HuH-7 (cell line): ENCODE data around the gene PEX16.
A peak's percentile ranks its signal among the peaks of the same experiment; 100 is the strongest.
"Not testable (repeated sequence)": the region's sequence is repeated elsewhere in the genome, so short reads cannot be mapped to it uniquely, and the experiment has no call there.

Experiments
- DNase-seq: peaks from one replicate; pipeline ENCODE4 v3.0.0; 2011; ENCODE audit warnings: low spot score

Gene PEX16

GRCh38 chr11:45918331-45918941, 759 bp upstream of the PEX16 start:
- peak; percentile 98 for DNase-seq

- DNase-seq: no peak
These were observed 423 bp downstream of the PEX16 start for GRCh38 chr11:45917286-45917622.

GRCh38 chr11:45915446-45915845, 2.2 kb downstream of the PEX16 start:
- no peak for DNase-seq

GRCh38 chr11:45913942-45914635, 3.6 kb downstream of the PEX16 start:
- DNase-seq: no peak

GRCh38 chr11:45913514-45913913, 4.2 kb downstream of the PEX16 start:
- no peak for DNase-seq

GRCh38 chr11:45910623-45911022, 7.1 kb downstream of the PEX16 start:
- no peak for DNase-seq

GRCh38 chr11:45909594-45910475, 7.8 kb downstream of the PEX16 start:
- DNase-seq: no peak

GRCh38 chr11:45907911-45908370, 9.7 kb downstream of the PEX16 start:
- no peak for DNase-seq

- no peak for DNase-seq
These were observed 10.6 kb downstream of the PEX16 start, which contains the start of gene FREY1 for GRCh38 chr11:45906965-45907611. TSS of gene FREY1 (minus strand) at chr11:45907271. CDS start at chr11:45907245, 26 bp downstream.

- DNase-seq: no peak
These were observed 11.5 kb downstream of the PEX16 start for GRCh38 chr11:45906096-45906682.

GRCh38 chr11:45905576-45905975, 12.1 kb downstream of the PEX16 start:
- DNase-seq: not testable (repeated sequence)

GRCh38 chr11:45905095-45905494, 12.6 kb downstream of the PEX16 start:
- no peak for DNase-seq

- DNase-seq: no peak
These were observed 13.3 kb downstream of the PEX16 start for GRCh38 chr11:45904309-45904915.

GRCh38 chr11:45902452-45903380, 15.0 kb downstream of the PEX16 start:
- DNase-seq: no peak

- no peak for DNase-seq
These were observed 16.1 kb downstream of the PEX16 start for GRCh38 chr11:45901626-45902025.

GRCh38 chr11:45900916-45901617, 16.6 kb downstream of the PEX16 start:
- no peak for DNase-seq

GRCh38 chr11:45900175-45900800, 17.4 kb downstream of the PEX16 start:
- DNase-seq: not testable (repeated sequence)

GRCh38 chr11:45899448-45900174, 18.1 kb downstream of the PEX16 start:
- peak; percentile 97 for DNase-seq

GRCh38 chr11:45899086-45899447, 18.6 kb downstream of the PEX16 start:
- no peak for DNase-seq
